AG09319 (cell line): ENCODE measurements around the gene BABAM1.

Source experiments
- DNase-seq: peaks from one replicate; pipeline ENCODE4 v3.0.0-alpha.2; 2010; ENCODE audit warnings: low read depth; ENCODE audit errors: extremely low read depth
- CTCF ChIP-seq: IDR thresholded peaks from 2 replicates; pipeline ENCODE4 v1.5.1; 2011; ENCODE audit warnings: low read depth, mild to moderate bottlenecking, inconsistent platforms, low read length, moderate library complexity

BABAM1 gene

GRCh38 chr19:17312189-17313113 is 45.2 kb downstream of the BABAM1 start:
- no peak for DNase-seq
- no peak for TF ChIP-seq CTCF

GRCh38 chr19:17314007-17314593 is 46.9 kb downstream of the BABAM1 start:
- no peak for DNase-seq
- TF ChIP-seq CTCF = no peak

- no peak for DNase-seq
- TF ChIP-seq CTCF = no peak
These were observed 51.7 kb downstream of the BABAM1 start for GRCh38 chr19:17318966-17319365.

- TF ChIP-seq CTCF = no peak
- no peak for DNase-seq
These were observed 52.4 kb downstream of the BABAM1 start for GRCh38 chr19:17319473-17320238.

- no peak for TF ChIP-seq CTCF
- no peak for DNase-seq
These were observed 53.2 kb downstream of the BABAM1 start for GRCh38 chr19:17320435-17320834.

GRCh38 chr19:17321655-17322489 is 54.6 kb downstream of the BABAM1 start:
- DNase-seq = no peak
- no peak for TF ChIP-seq CTCF
